Activated T-cell treated with anti-CD3 and anti-CD28 coated beads for 4 hours (primary cell): ENCODE measurements around the gene C10orf90.
"Not testable (repeated sequence)": the region's sequence is repeated elsewhere in the genome, so short reads cannot be mapped to it uniquely, and the experiment has no call there.

ENCODE experiments used
- DNase-seq: peaks from one replicate; pipeline ENCODE4 v3.0.0-alpha.2; 2020

C10orf90 gene

DNA sequence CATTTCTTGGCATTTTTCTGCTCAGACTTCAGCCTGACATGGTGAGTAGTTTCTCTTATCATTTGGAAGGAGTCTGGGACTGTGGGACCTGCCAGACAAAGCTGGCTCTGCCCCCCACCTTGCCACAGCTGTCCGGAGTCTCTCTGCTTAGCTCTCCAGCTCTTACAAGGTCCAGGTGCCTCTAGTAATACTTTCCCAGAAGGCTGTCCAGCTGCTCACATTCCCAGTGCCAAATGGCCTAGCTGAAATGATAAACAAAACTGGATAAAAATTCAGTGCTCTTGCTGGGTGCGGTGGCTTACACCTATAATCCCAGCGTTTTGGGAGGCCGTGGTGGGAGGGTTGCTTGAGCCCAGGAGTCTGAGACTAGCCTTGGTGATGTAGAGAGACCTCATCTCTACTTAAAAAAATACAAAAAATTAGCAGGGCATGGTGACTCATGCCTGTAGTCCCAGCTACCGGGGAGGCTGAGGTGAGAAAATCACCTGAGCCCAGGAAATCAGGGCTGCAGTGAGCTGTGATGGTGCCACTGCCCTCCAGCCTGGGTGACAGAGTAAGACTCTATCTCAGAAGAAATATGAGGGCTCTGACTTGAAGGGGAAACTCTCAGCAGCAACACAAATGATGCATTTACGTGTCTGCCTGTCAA, 86.8 kb downstream of the C10orf90 start:
- DNase-seq: no peak

DNA sequence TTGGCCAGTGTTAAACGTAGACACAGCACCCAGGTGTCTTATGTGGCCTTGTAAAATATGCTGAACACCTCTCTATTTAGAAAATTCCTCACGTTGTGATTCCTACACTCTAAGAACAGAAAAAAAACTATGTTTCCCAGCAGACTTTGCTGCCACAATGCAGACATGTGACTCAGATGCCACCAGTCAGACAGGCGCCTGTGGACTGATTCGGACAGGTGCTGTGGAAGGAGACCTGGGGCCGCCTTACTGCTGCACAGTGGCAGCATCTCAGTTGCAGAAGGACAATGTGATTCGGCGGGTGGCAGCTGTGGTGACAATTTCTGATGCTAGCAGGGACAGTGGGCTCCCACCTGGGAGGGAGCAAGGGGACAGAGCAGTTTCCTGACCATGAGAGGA, 88.8 kb downstream of the C10orf90 start:
- no peak for DNase-seq

- no peak for DNase-seq
Observed at GRCh38 chr10:126580873-126581647, 89.4 kb downstream of the C10orf90 start.

DNA sequence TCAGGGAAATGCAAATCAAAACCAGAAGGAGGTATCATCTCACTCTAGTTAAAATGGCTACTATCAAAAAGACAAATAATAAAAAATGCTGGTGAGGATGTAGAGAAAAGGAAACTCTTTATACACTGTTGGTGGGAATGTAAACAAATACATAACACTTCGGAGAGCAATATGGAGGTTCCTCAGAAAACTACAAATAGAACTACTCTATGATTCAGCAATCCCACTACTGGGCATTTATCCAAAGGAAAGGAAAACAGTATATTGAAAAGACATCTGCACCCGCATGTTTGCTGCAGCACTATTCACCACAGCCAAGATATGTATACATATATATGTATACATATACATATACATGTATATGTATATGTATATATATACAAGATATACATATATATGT, 94.2 kb downstream of the C10orf90 start:
- no peak for DNase-seq

DNA sequence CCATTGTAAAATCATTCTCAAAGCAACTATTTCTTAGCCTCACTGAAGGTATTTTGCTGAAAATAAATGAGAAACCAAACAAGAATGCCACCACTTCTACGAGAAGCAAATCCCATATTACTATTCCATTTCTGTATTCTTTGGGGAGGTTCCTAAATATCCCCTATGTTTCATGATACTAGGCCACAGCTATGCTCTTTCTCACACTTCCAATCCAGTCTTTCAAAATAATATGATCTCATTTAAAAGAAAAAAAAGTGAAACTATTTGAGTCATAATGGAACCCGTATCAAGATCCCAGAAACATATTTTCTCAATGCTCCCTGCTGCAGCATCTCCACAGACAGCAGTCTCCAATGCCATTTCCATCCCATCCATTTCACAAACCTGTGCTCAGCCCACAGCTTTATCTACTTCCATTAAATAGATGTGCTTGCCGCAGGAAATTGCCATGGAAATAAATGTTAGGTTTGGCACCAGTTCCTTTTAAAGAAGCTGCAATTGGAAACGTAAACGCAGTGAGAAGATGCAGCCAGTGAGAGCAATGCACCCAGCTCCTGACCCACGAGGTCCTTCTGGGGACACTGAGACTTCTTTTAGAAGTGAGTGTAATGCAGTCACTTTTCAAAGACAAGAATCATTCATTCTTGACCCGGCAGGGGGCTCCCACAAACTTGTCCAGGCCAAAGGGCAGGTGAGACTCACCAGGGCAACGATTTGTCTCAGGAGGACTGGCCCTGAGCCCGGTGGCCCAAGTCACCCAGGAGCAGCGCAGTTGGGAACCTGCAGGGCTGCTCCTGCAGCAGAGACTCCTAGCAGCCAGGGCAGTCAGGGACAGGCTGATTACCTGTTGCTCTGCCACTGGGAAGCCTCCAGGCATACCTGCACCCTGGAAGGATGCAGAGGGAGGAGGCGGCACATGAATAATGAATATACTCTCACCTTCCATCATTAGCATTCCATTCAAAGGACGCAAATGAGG, 99.6 kb downstream of the C10orf90 start:
- DNase-seq: no peak

DNA sequence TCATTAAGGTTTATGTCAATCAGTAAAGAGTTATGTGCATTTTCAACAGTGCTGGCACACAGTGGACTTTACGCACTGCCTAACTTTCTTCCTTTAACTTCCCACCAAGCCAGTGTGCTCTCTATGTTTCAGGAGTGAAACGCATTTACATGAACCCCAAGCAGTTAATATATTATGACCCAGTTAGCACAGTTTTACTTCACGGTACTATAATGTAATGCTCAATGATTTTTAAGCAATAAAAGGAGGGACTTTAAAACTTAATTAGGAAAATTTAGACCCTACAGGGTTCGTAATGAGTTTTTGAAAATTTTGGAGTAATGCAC, 100.3 kb downstream of the C10orf90 start:
- no peak for DNase-seq

GRCh38 chr10:126569513-126570244, 100.8 kb downstream of the C10orf90 start:
- no peak for DNase-seq

DNA sequence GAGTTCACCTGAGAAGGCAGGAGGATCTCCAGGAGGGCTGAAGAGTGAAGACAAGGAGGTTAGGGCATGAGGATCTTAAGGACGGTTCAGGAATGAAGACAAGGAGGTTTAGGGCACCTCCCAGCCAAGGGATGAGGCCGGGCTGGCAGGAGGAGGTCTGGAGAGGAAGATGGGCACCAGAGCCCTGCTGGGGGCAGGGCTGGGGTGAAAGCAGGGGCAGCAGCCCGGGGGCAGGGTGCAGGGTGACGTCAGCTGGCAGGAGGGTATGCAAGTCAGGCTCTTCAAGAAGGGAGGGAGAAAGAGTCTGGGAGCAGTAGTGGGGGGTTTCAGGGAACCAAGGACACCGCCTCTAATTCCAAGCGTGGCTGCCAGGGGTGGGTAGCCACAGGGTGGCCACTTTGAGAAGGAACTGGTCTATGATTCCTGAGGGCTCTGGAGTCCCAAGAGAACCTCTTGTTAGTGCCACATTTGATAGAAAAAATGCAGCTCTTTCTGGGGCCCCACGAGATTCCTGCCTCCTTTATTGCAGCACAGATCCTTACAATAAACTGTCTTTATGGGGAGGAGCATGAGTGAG, 101.6 kb downstream of the C10orf90 start:
- no peak for DNase-seq

DNA sequence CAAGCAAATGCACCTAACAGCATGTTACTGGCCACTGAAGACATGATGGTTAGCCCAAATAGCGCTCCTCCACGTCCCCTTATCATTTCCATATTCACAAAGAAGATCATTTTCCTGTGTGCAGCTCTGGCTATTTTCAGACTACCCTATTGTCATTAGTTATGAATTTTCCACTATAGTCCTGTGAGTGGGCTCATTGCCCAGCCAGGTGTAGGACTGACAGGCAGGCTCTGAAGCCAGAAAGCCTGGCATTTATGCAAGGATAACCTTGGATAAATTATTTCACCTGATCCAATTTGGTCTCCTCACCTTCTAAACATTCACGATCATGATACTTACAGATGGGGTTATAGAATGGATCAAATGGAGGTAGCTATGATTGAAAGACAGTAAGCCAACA, 104.6 kb downstream of the C10orf90 start:
- DNase-seq: no peak

DNA sequence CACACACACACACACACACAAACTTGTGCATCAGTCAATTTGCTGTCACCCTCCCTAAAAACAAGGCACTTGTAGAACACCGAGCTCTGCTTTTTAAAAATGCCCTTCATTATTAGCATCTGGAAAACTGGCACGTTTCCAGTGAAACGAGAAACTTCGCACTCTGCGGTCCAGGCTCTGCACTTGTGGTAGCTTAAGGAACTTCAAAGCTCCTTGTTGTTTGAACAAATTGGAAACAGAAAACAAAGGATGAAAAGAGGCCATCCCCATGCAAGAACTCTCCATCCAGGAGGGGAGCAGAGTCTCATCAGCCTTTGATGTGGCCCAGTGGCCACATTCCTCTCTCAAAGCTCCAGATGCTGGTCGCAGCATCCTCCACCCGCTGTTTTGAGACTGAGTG, 105.1 kb downstream of the C10orf90 start:
- DNase-seq: no peak

GRCh38 chr10:126564326-126564888, 106.1 kb downstream of the C10orf90 start:
- no peak for DNase-seq

- DNase-seq: no peak
Observed at GRCh38 chr10:126563361-126563760, 107.1 kb downstream of the C10orf90 start.

GRCh38 chr10:126561921-126562680, 108.4 kb downstream of the C10orf90 start:
- no peak for DNase-seq

DNA sequence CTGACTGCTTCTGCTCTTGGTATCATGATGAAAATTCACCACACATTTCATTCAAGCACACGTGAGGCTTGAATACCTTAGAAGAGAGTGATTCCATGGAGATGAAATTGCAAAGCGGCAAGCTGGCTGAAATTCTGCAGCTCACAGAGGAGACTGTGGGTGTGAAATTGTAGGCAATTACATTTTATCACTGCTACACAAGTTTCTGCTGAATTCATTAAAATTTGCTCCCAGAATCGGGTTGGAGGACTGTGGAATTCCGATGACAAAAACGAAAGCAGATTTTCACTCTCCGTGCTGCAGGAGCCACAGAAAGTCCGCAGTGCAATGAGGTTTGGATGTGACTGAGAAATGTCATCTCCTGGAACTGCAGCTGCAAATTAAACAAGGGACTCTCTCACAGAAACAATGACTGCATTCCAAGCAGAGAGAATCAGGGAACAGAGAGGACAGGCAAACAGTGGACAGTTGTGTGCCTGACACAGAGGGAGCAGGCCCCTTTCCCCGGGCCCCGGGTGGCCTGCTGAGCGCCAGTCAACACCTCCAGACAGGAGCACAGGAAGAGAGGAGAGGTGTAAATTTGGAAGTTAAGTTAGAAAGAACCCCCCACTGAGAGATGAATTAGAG, 109.1 kb downstream of the C10orf90 start:
- DNase-seq: no peak

DNA sequence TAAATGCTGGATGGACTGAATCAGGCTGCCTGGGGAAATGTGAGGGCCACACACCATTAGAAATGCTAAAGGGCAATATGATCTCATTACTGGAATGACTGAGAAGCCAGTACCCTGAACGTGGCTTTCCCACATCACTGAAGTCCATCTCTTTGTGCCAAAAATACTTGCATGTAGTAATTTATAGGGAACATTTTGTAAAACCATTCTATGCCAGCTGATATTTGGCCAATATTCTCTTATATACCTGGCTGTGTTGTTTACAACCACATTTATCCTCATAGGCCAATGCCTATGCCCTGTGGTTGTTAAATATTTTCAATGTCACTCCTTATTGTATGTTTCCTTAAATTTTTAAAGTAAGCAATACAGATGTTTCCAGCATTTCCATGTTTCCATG, 111.6 kb downstream of the C10orf90 start:
- DNase-seq: no peak

DNA sequence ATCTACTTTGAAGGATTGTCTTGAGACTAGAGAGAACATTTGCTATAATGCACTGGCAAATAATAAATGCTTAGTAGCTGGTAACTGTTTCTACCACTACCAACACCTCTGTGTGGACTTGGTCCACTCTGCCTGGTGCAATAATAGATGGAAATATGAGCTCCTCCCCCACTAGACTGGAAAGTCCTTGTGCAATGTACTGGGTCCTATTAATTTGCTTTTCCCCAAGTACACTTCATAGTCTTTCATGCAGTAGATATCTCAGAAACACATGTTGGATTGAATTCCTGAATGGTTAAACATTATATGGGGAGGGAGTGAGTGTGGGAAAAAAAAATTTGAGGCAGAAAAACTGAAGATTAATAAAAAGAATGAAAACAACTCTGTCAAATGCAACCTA, 119.3 kb downstream of the C10orf90 start:
- DNase-seq: no peak

- DNase-seq: not testable (repeated sequence)
Observed at GRCh38 chr10:126550586-126550985, 119.9 kb downstream of the C10orf90 start.

- DNase-seq: no peak
Observed at GRCh38 chr10:126549344-126549743, 121.1 kb downstream of the C10orf90 start.

- no peak for DNase-seq
Observed at GRCh38 chr10:126544565-126544964, 125.9 kb downstream of the C10orf90 start.

DNA sequence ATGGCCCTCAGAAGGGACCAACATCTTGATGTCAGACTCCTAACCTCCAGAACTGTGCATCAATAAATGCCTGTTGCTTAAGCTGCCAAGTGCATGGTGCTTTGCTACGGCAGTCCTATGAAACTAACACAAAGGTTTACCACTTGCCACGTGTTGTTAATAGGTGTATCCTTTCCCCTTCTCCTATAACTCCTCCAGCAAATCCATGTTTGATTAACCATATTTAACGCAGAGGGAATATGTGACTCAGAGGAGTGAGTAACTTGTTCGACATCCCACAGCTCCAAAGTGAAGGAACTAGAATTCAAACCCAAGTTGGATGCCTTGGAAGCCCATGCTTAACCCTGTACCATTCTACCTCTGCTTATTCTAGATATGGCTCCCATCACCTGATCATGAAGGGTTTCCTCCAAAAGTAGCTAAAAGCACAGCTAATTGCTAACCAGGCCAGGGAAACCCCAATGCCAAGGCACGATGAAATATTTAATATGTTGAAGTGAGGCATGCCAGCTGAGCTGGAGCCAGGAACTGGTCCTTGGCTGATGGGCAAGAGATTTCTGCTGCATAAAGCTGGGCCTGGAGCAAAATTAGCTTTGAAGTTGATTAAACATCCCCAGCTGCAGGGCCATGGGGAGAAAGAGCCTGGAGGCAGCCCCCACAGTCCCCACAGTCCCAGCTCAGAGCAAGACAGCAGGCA, 131.9 kb downstream of the C10orf90 start:
- DNase-seq: no peak
